ENCODE measurements around the gene TTC7B. TPM values are rescaled to one million over a fixed set of nuclear protein-coding genes. Genes with fewer than 3 reads are reported as not detected.

TTC7B gene
- total and polyA plus RNA-seq, 9 of the 15 experiments (the other 6 are each of a cell fraction or from before 2014, with no cell fraction given), result 2.2 to 77.2 (median 36.7) TPM

- no peak for TF ChIP-seq PATZ1 (CRISPR knock-in tag; IDR thresholded peaks at IDR 0.05; ENCODE audit: borderline replicate concordance)
- no peak for TF ChIP-seq SMAD1 (IDR thresholded peaks at IDR 0.05; ENCODE audit: low read depth, low read length, partially characterized antibody)
- no peak for TF ChIP-seq DACH1 (IDR thresholded peaks at IDR 0.05; ENCODE audit: partially characterized antibody)
- TF ChIP-seq CBFA2T2 (conservative IDR thresholded peaks at IDR 0.05), result peak; percentile 66
- peak; percentile 60 for TF ChIP-seq MYC (IDR thresholded peaks at IDR 0.05; ENCODE audit: low read depth, low read length)
- TF ChIP-seq MYC (CRISPR knock-in tag; IDR thresholded peaks at IDR 0.05; ENCODE audit: borderline replicate concordance, low read depth), result no peak
- TF ChIP-seq RCOR1 (IDR thresholded peaks at IDR 0.05; ENCODE audit: borderline replicate concordance in 1 of 2, low read depth in 2 of 2, low read length in 2 of 2), result peak in 1 of 2 experiments; percentile 71; a peak in 2 of 4 replicates
- peak; percentile 33; the same call in 1 of the 2 replicates for TF ChIP-seq EP300 (IDR thresholded peaks at IDR 0.05; ENCODE audit: low read length)
- peak; percentile 38; the same call in 1 of the 2 replicates for TF ChIP-seq VEZF1 (CRISPR knock-in tag; IDR thresholded peaks at IDR 0.05)
- TF ChIP-seq L3MBTL2 (IDR thresholded peaks at IDR 0.05), result peak; percentile 43
- TF ChIP-seq MED1 (CRISPR knock-in tag; IDR thresholded peaks at IDR 0.05; ENCODE audit: borderline replicate concordance), result no peak
- no peak for TF ChIP-seq NR0B1 (IDR thresholded peaks at IDR 0.05; ENCODE audit: partially characterized antibody)
- no peak for TF ChIP-seq GABPA (tag; conservative IDR thresholded peaks at IDR 0.05; ENCODE audit: low read depth)
These were observed 259.4 kb downstream of the TTC7B start (continued) for GRCh38 chr14:90556666-90557450.

All from K562 (cell line).